HG03520 (cell line): ENCODE data around the gene TLE3.

ENCODE experiments used
- ATAC-seq: cut with Tn5 transposase; IDR thresholded peaks from one replicate; pipeline ENCODE4 v1.9.1; 2021; ENCODE audit warnings: mild to moderate bottlenecking, moderate library complexity; ENCODE audit not compliant: unreplicated experiment

TLE3 gene

GRCh38 chr15:70014860-70015490, 82.7 kb downstream of the TLE3 start:
- ATAC-seq, result peak; percentile 75

- ATAC-seq, result no peak
Measured at GRCh38 chr15:70014331-70014730, 83.4 kb downstream of the TLE3 start.

- ATAC-seq, result no peak
Measured at GRCh38 chr15:70013656-70014313, 83.9 kb downstream of the TLE3 start.

GRCh38 chr15:70012895-70013294, 84.8 kb downstream of the TLE3 start:
- ATAC-seq, result no peak

GRCh38 chr15:70008697-70009290, 88.9 kb downstream of the TLE3 start:
- no peak for ATAC-seq

GRCh38 chr15:70006259-70007147, 91.2 kb downstream of the TLE3 start:
- ATAC-seq, result no peak

GRCh38 chr15:70004826-70005225, 92.9 kb downstream of the TLE3 start:
- ATAC-seq, result no peak

GRCh38 chr15:70002897-70003296, 94.8 kb downstream of the TLE3 start:
- no peak for ATAC-seq

- no peak for ATAC-seq
Measured at GRCh38 chr15:70001859-70002258, 95.9 kb downstream of the TLE3 start.

GRCh38 chr15:69999392-70000085, 98.2 kb downstream of the TLE3 start:
- ATAC-seq, result no peak

GRCh38 chr15:69998541-69999391, 99.0 kb downstream of the TLE3 start:
- ATAC-seq, result no peak

- ATAC-seq, result no peak
Measured at GRCh38 chr15:69997813-69998212, 99.9 kb downstream of the TLE3 start.
